Measurements from ENCODE around the gene PFKM.
A peak's percentile ranks its signal among the peaks of the same experiment; 100 is the strongest.

Gene PFKM

GRCh38 chr12:48187916-48188695 is 68.9 kb downstream of the PFKM start:
- DNase-seq (ENCODE audit: low spot score), result no peak

- peak; percentile 92 for DNase-seq (ENCODE audit: low spot score)
These were observed 70.4 kb downstream of the PFKM start for GRCh38 chr12:48189331-48190125.

DNA sequence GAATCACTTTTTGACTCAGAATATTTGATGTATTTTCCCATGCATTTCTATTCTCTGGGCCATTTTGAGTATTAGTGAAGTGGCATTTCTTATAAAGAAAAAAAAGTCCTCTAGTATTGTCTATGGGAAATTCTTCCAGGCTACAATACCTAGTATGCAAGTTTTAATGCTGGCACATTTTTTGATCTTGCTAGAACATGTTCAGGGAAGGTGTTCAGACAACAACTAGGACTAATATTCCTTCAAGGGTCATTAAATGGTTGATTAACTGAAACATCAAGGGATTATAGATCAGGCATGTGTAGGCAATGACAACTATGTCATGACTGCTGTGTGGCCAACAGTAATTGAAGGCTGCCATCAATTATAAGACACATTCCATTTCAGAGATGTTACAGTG is 71.9 kb downstream of the PFKM start:
- DNase-seq (ENCODE audit: low spot score), result no peak

- DNase-seq (ENCODE audit: low spot score), result no peak
These were observed 73.7 kb downstream of the PFKM start for GRCh38 chr12:48192861-48193260.

DNA sequence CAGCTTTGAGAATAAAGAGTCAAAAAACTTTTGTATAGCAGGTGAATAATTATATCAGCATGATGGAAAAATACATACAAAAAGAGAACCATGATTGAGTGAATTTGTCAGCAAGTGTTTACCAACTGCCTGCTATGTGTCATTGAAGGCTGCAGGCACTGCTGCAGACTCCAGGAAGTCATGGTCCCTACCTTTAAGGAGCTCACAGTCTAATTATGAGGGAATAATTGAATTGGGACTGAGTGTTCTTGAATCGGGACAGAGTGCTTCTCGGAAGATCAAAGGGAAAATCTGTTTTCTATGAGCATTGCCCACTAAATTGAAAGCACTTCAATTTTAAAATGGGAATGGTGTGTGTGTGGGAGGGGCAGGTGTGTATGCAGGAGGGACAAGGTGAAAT is 74.5 kb downstream of the PFKM start:
- no peak for DNase-seq (ENCODE audit: low spot score)

DNA sequence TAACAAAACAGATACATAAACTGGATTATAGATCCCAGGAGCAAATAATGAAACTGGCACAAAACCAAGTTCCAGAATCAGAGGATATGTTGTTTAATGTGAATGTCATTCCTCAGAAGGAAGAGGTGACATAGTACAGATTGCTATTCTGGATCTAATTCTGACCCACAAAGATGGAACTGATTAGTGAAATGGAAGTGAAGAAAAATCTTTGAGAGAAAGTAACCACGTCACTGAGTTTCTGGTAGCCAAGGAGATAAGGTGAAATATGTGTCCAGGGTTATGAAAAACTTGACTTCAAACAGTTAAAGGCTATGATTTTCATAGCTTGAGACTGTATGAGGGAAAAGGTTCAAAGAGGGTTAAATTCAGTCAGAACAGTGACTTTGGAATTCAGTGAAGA is 75.6 kb downstream of the PFKM start:
- DNase-seq (ENCODE audit: low spot score), result no peak
